Measurements from ENCODE around the gene MOV10.
"Not testable (repeated sequence)": the region's sequence is repeated elsewhere in the genome, so short reads cannot be mapped to it uniquely, and the experiment has no call there.

The MOV10 gene

DNA sequence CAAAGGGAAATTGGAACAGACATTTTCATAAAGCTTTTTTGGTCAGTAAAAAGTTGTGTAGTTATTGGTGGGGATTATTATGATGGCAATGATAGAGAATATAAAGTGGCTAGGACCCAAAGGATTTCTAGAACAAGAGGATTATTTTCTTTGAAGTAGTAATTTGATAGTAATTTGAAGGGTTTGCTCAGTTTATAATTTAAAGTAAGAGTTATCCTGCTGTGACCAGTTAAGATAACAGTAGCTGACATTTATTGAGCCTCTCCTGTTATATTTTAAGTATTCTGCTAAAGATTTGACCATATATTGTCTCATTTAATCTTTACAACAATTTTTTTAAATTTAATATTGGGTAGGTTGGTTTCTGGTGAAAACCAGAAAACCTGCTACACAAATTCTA is 40.1 kb upstream of the MOV10 start:
- no peak for TF ChIP-seq CTCF (IDR thresholded peaks at IDR 0.05; ENCODE audit: borderline replicate concordance, insufficient read depth, low read depth, low read length)
- no peak overlapping the region for H3K4me3 ChIP-seq (ENCODE audit: low read depth, low read length)

DNA sequence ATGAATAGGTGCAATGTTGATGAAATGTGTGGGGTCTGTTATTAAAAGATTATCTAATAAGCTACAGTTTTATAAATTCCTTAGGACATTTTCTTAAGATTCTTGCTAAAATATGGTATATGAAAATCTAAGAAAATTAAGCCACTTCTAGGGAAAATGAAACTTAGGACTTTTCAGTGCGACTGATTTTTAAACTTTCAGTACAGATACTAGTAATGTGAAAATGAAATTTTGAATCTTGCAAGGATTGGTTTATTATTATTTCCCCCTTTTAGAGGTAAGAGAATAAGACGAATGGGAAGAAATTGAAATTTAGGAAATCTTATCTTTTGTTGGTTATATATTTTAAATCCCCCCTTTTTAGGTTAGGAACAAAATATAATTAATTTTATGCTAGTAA is 38.4 kb upstream of the MOV10 start:
- no peak for TF ChIP-seq CTCF (IDR thresholded peaks at IDR 0.05; ENCODE audit: borderline replicate concordance, insufficient read depth, low read depth, low read length)
- H3K4me3 ChIP-seq (ENCODE audit: low read depth, low read length) = no peak overlapping the region

DNA sequence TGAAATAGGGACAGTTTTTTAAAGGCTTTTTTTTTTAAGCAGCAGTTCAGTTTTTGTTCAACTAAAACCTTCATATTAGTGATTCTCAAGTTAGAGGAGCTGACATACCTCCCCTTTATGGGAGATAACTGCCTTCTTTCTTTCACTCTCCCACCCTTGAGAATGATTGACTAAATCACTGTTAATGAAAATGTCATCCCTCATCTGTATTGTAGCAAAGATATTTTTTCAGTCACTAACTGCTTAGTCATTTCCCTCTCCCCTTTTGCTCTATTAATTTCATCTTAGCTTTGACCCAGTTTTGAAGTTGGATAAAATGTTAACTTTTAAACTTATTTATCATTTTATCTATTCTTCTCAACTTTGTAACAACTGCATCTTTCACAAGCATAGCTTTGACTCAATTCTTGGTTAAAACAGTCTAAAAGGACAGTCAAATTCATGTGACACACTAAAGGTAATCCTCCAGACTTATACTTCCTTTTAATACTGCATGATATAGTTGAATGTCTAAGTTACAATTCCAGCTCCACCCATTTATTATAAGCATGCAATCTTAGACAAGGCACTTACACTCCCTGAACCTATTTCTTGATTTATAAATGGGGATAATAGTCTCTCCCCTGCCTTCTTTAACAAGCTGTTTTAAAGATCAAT is 37.7 kb upstream of the MOV10 start:
- TF ChIP-seq CTCF (IDR thresholded peaks at IDR 0.05; ENCODE audit: borderline replicate concordance, insufficient read depth, low read depth, low read length) = no peak
- H3K4me3 ChIP-seq (ENCODE audit: low read depth, low read length) = no peak overlapping the region

- no peak for TF ChIP-seq CTCF (IDR thresholded peaks at IDR 0.05; ENCODE audit: borderline replicate concordance, insufficient read depth, low read depth, low read length)
- H3K4me3 ChIP-seq (ENCODE audit: low read depth, low read length) = no peak overlapping the region
Observed at GRCh38 chr1:112637254-112638109, 37.0 kb upstream of the MOV10 start.

GRCh38 chr1:112638110-112638428 is 36.4 kb upstream of the MOV10 start:
- no peak overlapping the region for H3K4me3 ChIP-seq (ENCODE audit: low read depth, low read length)
- TF ChIP-seq CTCF (IDR thresholded peaks at IDR 0.05; ENCODE audit: borderline replicate concordance, insufficient read depth, low read depth, low read length) = no peak

GRCh38 chr1:112640437-112640836 is 34.0 kb upstream of the MOV10 start:
- H3K4me3 ChIP-seq (ENCODE audit: low read depth, low read length) = not testable (repeated sequence)

- no peak for TF ChIP-seq CTCF (IDR thresholded peaks at IDR 0.05; ENCODE audit: borderline replicate concordance, insufficient read depth, low read depth, low read length)
Observed at GRCh38 chr1:112643080-112643479, 31.4 kb upstream of the MOV10 start.

More at GRCh38 chr1:112643080-112643479, 31.4 kb upstream of the MOV10 start:
- H3K4me3 ChIP-seq (ENCODE audit: low read depth, low read length) = no peak overlapping the region

All from GM12875 (cell line).